ENCODE results near the gene AGTRAP. TPM values are rescaled to one million over a fixed set of nuclear protein-coding genes. Genes with fewer than 3 reads are reported as not detected.

AGTRAP gene
- total and polyA plus RNA-seq, 9 of the 15 experiments (the other 6 are each of a cell fraction or from before 2014, with no cell fraction given) = 26.8 to 105 (median 57.5) TPM

GRCh38 chr1:11796036-11796828, 60.3 kb downstream of the AGTRAP start (continued):
- TF ChIP-seq TEAD4 (IDR thresholded peaks at IDR 0.05; ENCODE audit: low read length) = peak; percentile 49
- TF ChIP-seq TEAD4 (CRISPR knock-in tag; IDR thresholded peaks at IDR 0.05; ENCODE audit: borderline replicate concordance) = no peak
- no peak for TF ChIP-seq ID3 (CRISPR knock-in tag; IDR thresholded peaks at IDR 0.05)
- TF ChIP-seq ID3 (tag; IDR thresholded peaks at IDR 0.05) = peak; percentile 55; the same call in 1 of the 2 replicates
- peak; percentile 95 for TF ChIP-seq KDM5B (IDR thresholded peaks at IDR 0.05; ENCODE audit: insufficient replicate concordance, low read depth, low read length)
- TF ChIP-seq RCOR1 (IDR thresholded peaks at IDR 0.05; ENCODE audit: borderline replicate concordance in 1 of 2, low read depth in 2 of 2, low read length in 2 of 2) = peak in 1 of 2 experiments; percentile 80; a peak in 1 of 4 replicates
- peak; percentile 87 for TF ChIP-seq RNF2 (IDR thresholded peaks at IDR 0.05)
- TF ChIP-seq TOE1 (IDR thresholded peaks at IDR 0.05; ENCODE audit: borderline replicate concordance) = no peak
- 0 out of 2 replicates have a peak, but pooled peaks have one; percentile 15 for TF ChIP-seq TOE1 (CRISPR knock-in tag; IDR thresholded peaks at IDR 0.05; ENCODE audit: borderline replicate concordance, low read depth)
- no peak for TF ChIP-seq GTF3C2 (IDR thresholded peaks at IDR 0.05; ENCODE audit: borderline replicate concordance, extremely low read depth, insufficient read length)
- TF ChIP-seq BRD9 (IDR thresholded peaks at IDR 0.05; ENCODE audit: low read depth, partially characterized antibody) = peak; percentile 69
- TF ChIP-seq HLTF (IDR thresholded peaks at IDR 0.05) = no peak
- peak; percentile 47; the same call in 1 of the 2 replicates for TF ChIP-seq MBD2 (IDR thresholded peaks at IDR 0.05; ENCODE audit: borderline replicate concordance, low read depth)
- TF ChIP-seq MAX (CRISPR knock-in tag; IDR thresholded peaks at IDR 0.05) = no peak
- TF ChIP-seq HDAC3 (IDR thresholded peaks at IDR 0.05; ENCODE audit: borderline replicate concordance, partially characterized antibody) = no peak
- peak; percentile 63 for TF ChIP-seq TCF3 (CRISPR knock-in tag; IDR thresholded peaks at IDR 0.05)
- no peak for TF ChIP-seq HMG20A (CRISPR knock-in tag; conservative IDR thresholded peaks at IDR 0.05)
- TF ChIP-seq ZNF707 (CRISPR knock-in tag; conservative IDR thresholded peaks at IDR 0.05) = 0 out of 2 replicates have a peak, but pooled peaks have one; percentile 20
- no peak for TF ChIP-seq SAP30 (IDR thresholded peaks at IDR 0.05; ENCODE audit: borderline replicate concordance, insufficient read depth, low read depth, low read length, poor library complexity, severe bottlenecking)
- TF ChIP-seq KAT8 (IDR thresholded peaks at IDR 0.05; ENCODE audit: low read depth) = no peak
- 0 out of 2 replicates have a peak, but pooled peaks have one; percentile 52 for TF ChIP-seq ZNF445 (CRISPR knock-in tag; IDR thresholded peaks at IDR 0.05; ENCODE audit: low read depth)
- TF ChIP-seq RBM22 (IDR thresholded peaks at IDR 0.05; ENCODE audit: low read depth, low read length, poor library complexity, severe bottlenecking) = no peak
